ENCODE results near the gene DCTPP1. TPM values are rescaled to one million over a fixed set of nuclear protein-coding genes. Genes with fewer than 3 reads are reported as not detected.
"Not testable (repeated sequence)": the region's sequence is repeated elsewhere in the genome, so short reads cannot be mapped to it uniquely, and the experiment has no call there.

DCTPP1 gene
- total RNA-seq, 1 donor from 2014 or later = 30.3 TPM

DNA sequence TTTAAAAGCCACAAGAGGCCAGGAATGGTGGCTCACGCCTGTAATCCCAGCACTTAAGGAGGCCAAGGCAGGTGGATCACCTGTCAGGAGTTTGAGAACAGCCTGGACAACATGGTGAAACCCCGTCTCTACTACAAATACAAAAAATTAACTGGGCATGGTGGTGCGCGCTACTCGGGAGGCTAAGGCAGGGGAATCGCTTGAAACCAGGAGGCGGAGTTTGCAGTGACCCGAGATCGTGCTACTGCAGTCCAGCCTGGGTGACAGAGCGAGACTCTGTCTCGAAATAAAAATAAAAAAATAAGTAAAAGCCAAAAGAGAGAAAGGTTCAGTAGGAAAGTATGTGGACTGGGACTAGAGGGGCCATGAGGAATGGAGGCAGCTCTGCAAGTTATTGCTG lies 29.6 kb upstream of the DCTPP1 start:
- Histone ChIP-seq H3K4me3 (ENCODE audit: low read depth, low read length) (no peak overlapping the region), H3K36me3 (ENCODE audit: control insufficient read depth, insufficient read depth, low read length) (no peaks in the 10 kb centered on the region), H3K27me3 (ENCODE audit: control insufficient read depth, insufficient read depth, low read length) (no peaks in the 10 kb centered on the region)
- no peak for FAIRE-seq
- TF ChIP-seq, protein P1, sequence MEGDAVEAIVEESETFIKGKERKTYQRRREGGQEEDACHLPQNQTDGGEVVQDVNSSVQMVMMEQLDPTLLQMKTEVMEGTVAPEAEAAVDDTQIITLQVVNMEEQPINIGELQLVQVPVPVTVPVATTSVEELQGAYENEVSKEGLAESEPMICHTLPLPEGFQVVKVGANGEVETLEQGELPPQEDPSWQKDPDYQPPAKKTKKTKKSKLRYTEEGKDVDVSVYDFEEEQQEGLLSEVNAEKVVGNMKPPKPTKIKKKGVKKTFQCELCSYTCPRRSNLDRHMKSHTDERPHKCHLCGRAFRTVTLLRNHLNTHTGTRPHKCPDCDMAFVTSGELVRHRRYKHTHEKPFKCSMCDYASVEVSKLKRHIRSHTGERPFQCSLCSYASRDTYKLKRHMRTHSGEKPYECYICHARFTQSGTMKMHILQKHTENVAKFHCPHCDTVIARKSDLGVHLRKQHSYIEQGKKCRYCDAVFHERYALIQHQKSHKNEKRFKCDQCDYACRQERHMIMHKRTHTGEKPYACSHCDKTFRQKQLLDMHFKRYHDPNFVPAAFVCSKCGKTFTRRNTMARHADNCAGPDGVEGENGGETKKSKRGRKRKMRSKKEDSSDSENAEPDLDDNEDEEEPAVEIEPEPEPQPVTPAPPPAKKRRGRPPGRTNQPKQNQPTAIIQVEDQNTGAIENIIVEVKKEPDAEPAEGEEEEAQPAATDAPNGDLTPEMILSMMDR (IDR thresholded peaks at IDR 0.05; ENCODE audit: insufficient read depth, low read length, severe bottlenecking) = no peak
- DNase-seq (ENCODE audit: low read depth) = no peak

DNA sequence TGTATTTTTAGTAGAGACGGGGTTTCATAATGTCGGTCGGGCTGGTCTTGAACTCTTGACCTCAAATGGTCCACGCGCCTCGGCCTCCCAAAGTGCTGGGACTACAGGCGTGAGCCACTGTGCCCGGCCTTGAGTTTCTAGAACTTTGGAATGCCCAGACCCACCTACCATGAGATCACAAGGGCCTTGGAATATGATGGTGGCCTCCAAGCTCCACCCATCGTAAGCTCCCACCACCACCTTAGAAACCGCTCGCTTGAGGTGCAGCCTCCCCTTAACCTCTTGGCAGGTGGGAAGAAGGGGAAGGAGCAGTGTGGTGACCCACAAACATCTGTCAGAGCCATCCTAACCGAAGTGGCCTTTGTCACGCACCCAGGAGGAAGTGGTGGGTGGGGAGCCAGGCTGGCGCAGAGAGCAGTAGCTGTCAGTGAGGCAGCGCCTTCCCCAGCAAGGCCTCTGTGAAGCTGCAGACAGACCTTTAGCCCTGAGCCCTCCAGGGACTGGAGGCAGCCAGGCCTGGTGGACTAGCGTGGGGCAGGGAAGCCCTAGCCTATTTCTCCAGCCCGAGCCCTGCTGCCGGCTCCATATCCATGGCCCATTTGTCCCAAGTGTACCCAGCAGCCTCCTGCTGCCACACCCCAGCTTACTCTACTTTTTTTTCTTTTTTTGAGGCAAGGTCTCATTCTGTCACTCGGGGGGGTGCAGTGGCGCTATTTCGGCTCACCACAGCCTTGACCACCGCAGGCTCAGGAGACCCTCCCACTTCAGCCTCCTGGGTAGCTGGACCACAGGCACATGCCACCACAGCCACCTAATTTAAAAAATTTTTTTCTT lies 28.9 kb upstream of the DCTPP1 start:
- no peaks in the 10 kb centered on the region for H3K36me3 ChIP-seq (ENCODE audit: control insufficient read depth, insufficient read depth, low read length)
- H3K27me3 ChIP-seq (ENCODE audit: control insufficient read depth, insufficient read depth, low read length) = no peaks in the 10 kb centered on the region
- no peak overlapping the region for H3K4me3 ChIP-seq (ENCODE audit: low read depth, low read length)
- TF ChIP-seq, protein P1 (IDR thresholded peaks at IDR 0.05; ENCODE audit: insufficient read depth, low read length, severe bottlenecking) = no peak
- no peak for DNase-seq (ENCODE audit: low read depth)
- FAIRE-seq = no peak

DNA sequence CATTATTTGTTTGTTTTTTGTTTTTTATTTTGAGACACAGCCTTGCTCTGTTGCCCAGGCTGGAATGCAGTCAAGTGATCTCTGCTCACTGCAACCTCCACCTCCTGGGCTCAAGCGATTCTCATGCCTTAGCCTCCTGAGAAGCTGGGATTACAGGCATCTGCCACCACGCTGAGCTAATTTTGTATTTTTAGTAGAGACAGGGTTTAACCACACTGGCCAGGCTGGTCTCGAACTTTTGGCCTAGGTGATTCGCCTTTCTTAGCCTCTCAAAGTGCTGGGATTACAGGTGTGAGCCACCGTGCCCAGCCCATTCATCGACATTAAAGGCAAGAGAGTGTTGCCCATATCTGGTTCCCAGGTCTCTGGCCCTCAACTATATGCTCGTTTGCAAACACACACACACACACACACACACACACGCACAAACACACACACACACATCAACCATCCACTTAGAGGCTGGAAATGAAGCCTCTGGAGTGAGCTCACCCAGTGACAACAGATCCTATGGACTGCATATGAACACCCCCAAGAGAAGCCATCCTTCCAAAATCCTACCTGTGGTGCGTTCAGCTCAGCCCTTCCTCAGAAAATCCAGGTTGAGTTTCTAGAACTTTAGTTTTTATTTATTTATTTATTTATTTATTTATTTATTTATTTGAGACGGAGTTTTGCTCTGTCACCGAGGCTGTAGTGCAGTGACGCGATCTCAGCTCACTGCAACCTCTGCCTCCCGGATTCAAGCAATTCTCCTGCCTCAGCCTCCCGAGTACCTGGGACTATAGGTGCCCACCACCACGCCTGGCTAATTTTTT lies 28.1 kb upstream of the DCTPP1 start:
- Histone ChIP-seq H3K4me3 (ENCODE audit: low read depth, low read length) (no peak overlapping the region), H3K36me3 (ENCODE audit: control insufficient read depth, insufficient read depth, low read length) (no peaks in the 10 kb centered on the region), H3K27me3 (ENCODE audit: control insufficient read depth, insufficient read depth, low read length) (no peaks in the 10 kb centered on the region)
- DNase-seq (ENCODE audit: low read depth) (no peak), FAIRE-seq (no peak)
- TF ChIP-seq, protein P1 (IDR thresholded peaks at IDR 0.05; ENCODE audit: insufficient read depth, low read length, severe bottlenecking) = no peak

DNA sequence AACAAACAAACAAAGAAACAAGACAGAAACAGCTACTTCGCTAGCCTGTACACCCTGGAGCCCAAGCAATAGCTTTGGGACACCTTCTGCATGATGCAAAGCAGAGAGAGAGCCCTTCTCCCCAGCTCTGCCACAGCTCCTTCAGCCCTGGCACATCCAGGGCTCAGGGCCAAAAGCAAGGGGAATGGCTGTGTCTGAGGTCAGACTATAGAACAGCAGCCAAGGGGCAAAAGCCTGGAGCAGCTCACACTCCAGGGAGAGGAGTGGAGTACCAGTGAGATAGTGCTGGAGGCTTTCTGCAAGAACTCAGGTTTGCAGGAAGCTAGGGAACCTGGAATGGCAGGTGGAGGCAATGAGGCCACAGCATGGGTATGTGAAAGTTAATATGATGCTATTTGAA lies 27.4 kb upstream of the DCTPP1 start:
- FAIRE-seq = no peak
- TF ChIP-seq, protein P1 (IDR thresholded peaks at IDR 0.05; ENCODE audit: insufficient read depth, low read length, severe bottlenecking) = no peak
- no peak for DNase-seq (ENCODE audit: low read depth)

DNA sequence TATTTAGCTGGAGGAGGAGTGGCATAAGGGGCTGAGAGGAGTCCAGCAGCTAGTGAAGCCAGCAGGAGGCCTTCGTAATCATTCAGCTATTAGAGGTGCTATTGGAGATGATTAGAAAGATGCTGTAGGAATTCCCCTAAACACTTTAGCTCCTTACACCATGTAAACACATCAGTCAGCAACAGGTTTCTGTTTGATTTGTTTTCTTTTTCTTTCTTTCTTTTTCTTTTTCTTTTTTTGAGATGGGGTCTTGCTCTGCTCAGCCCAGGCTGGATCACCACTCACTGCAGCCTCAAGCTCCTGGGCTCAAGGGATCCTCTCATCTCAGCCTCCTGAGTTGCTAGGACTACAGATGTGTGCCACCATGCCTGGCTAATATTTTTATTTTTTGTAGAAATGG lies 26.5 kb upstream of the DCTPP1 start:
- TF ChIP-seq, protein P1 (IDR thresholded peaks at IDR 0.05; ENCODE audit: insufficient read depth, low read length, severe bottlenecking) = no peak

More for the DNA sequence above, 27.4 kb upstream of the DCTPP1 start:
- Histone ChIP-seq H3K4me3 (ENCODE audit: low read depth, low read length) (no peak overlapping the region), H3K36me3 (ENCODE audit: control insufficient read depth, insufficient read depth, low read length) (no peaks in the 10 kb centered on the region), H3K27me3 (ENCODE audit: control insufficient read depth, insufficient read depth, low read length) (no peaks in the 10 kb centered on the region)

DNA sequence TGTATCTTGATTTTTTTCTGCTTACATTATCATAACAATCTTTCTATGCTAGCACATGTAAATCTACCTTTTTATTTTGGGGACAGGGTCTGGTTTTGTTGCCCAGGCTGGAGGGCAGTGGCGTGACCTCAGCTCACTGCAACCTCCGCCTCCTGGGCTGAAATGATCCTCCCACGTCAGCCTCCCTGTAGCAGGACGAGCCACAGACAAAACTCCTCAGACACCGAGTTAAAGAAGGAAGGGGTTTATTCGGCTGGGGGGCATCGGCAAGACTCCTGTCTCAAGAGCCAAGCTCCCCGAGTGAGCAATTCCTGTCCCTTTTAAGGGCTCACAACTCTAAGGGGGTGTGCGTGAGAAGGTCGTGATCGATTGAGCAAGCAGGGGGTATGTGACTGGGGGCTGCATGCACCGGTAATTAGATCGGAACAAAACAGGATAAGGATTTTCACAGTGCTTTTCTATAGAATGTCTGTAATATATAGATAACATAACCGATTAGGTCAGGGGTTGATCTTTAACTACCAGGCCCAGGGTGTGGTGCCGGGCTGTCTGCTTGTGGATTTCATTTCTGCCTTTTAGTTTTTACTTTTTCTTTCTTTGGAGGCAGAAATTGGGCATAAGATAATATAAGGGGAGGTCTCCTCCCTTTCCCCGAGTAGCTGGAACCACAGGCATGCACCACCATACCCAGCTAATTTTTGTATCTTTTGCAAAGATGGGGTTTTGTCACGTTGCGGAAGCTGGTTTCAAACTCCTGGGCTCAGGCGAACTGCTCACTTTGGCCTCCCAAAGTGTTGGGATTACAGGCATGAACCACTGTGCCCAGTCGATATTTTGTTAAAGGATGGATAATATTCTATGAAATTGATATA lies 23.1 kb upstream of the DCTPP1 start:
- H3K4me3 ChIP-seq (ENCODE audit: low read depth, low read length); H3K27me3 ChIP-seq (ENCODE audit: control insufficient read depth, insufficient read depth, low read length); FAIRE-seq; DNase-seq (ENCODE audit: low read depth); H3K36me3 ChIP-seq (ENCODE audit: control insufficient read depth, insufficient read depth, low read length): not testable (repeated sequence)

More for the DNA sequence above, 26.5 kb upstream of the DCTPP1 start:
- H3K36me3 ChIP-seq (ENCODE audit: control insufficient read depth, insufficient read depth, low read length) = no peaks in the 10 kb centered on the region
- no peaks in the 10 kb centered on the region for H3K27me3 ChIP-seq (ENCODE audit: control insufficient read depth, insufficient read depth, low read length)
- FAIRE-seq = no peak
- no peak for DNase-seq (ENCODE audit: low read depth)
- no peak overlapping the region for H3K4me3 ChIP-seq (ENCODE audit: low read depth, low read length)
